HCT116 (cell line): Measurements from ENCODE around the gene CADM3. TPM values are rescaled to one million over a fixed set of nuclear protein-coding genes. Genes with fewer than 3 reads are reported as not detected.

Experiments used
- ATAC-seq: fragments of 200-7000 bp; cut with Tn5 transposase; 2 replicates; pipeline ENCODE4 v1.9.1; 2020; ENCODE audit warnings: mild to moderate bottlenecking, moderate library complexity
- BruUV-seq: library from RNA; stranded (reverse); fragments of 400-500 nt; replicated peaks from 2 replicates; lab custom pipeline; 2021; lab: Mats Ljungman, UMichigan
- CTCF ChIA-PET: fragments of 300-600 bp; sonication (Branson Sonifier 250); formaldehyde crosslinking; loops from one replicate; lab custom pipeline; 2021; ENCODE audit warnings: antibody characterized with exemption; lab: Charles Lee
- POLR2A ChIA-PET: fragments of 300-600, 350-600 bp; sonication (Branson Sonifier 250); formaldehyde crosslinking; loops from one replicate; lab custom pipeline; 2021; ENCODE audit warnings: antibody characterized with exemption; lab: Charles Lee
- RAD21 ChIA-PET, 2 experiments: fragments of 300-600 bp; sonication (Branson Sonifier 250); formaldehyde crosslinking; loops; one replicate each; lab custom pipeline; 2023; ENCODE audit warnings: low total read pairs in 2 of 2; ENCODE audit not compliant: uncharacterized antibody in 2 of 2, unreplicated experiment in 2 of 2, low non-redundant PET in 1 of 2; lab: Charles Lee
- DNase-seq: peaks from one replicate; pipeline ENCODE4 v3.0.0-alpha.2; 2010; ENCODE audit warnings: low read depth, low spot score
- H2AFZ ChIP-seq: fragments of 200-600 bp; shearing (Covaris generic), sonication (generic); 2 replicates; pipeline ENCODE4 v1.6.1; 2017; ENCODE audit warnings: low read depth, mixed run types, mixed read lengths, antibody characterized with exemption, low read length; ENCODE audit not compliant: poor library complexity, severe bottlenecking
- H3K27ac ChIP-seq: 2 replicates; pipeline ENCODE4 v1.5.1; 2012; ENCODE audit warnings: low read depth, low read length
- H3K27me3 ChIP-seq: fragments of 200-600 bp; sonication (generic); 2 replicates; pipeline ENCODE4 v1.6.1; 2016; ENCODE audit warnings: mixed run types, low read length, mixed read lengths; ENCODE audit not compliant: insufficient read depth
- H3K36me3 ChIP-seq, 2 experiments: fragments of 200-500 bp in 1 of 2; fragments of 200-600 bp in 1 of 2; sonication (Bioruptor generic) in 1 of 2; sonication (generic) in 1 of 2; 2 replicates each; pipeline versions ENCODE4 v1.5.1 to v1.6.1; 2014 to 2016; ENCODE audit warnings: low read length in 2 of 2, inconsistent platforms in 1 of 2, mixed read lengths in 1 of 2, mixed run types in 1 of 2; ENCODE audit not compliant: insufficient read depth in 2 of 2, control insufficient read depth in 1 of 2
- H3K4me1 ChIP-seq, 2 experiments: fragments of 200-600 bp in 1 of 2; sonication (generic) in 1 of 2; 2 replicates each; pipeline versions ENCODE4 v1.5.1 to v1.6.1; 2012 to 2017; ENCODE audit warnings: low read length in 2 of 2, inconsistent platforms in 1 of 2, mild to moderate bottlenecking in 1 of 2, mixed read lengths in 1 of 2, mixed run types in 1 of 2, moderate library complexity in 1 of 2; ENCODE audit not compliant: insufficient read depth in 2 of 2, control insufficient read depth in 1 of 2
- H3K4me2 ChIP-seq: fragments of 200-600 bp; sonication (generic); 2 replicates; pipeline ENCODE4 v1.6.1; 2017; ENCODE audit warnings: mixed run types, low read length, mixed read lengths
- H3K4me3 ChIP-seq, 2 experiments: fragments of 200-600 bp in 1 of 2; sonication (generic) in 1 of 2; replicated peaks in 1 of 2; 2 replicates each; pipeline ENCODE4 v1.5.1; 2011 to 2016; ENCODE audit warnings: low read length in 2 of 2, control low read depth in 1 of 2, low read depth in 1 of 2, mild to moderate bottlenecking in 1 of 2, mixed read lengths in 1 of 2, mixed run types in 1 of 2
- H3K79me2 ChIP-seq: fragments of 200-600 bp; sonication (generic); 2 replicates; pipeline ENCODE4 v1.6.1; 2017; ENCODE audit warnings: mild to moderate bottlenecking, mixed run types, low read length, moderate library complexity, mixed read lengths; ENCODE audit not compliant: insufficient read depth
- H3K9ac ChIP-seq: fragments of 200-600 bp; sonication (generic); 2 replicates; pipeline ENCODE4 v1.6.1; 2016; ENCODE audit warnings: low read length, mixed read lengths
- H3K9me2 ChIP-seq: fragments of 200-600 bp; sonication (generic), shearing (Covaris generic); 2 replicates; pipeline ENCODE4 v1.6.1; 2017; ENCODE audit warnings: mixed run types, mild to moderate bottlenecking, moderate library complexity; ENCODE audit not compliant: insufficient read depth
- H3K9me3 ChIP-seq, 2 experiments: fragments of 200-500 bp in 1 of 2; fragments of 200-600 bp in 1 of 2; sonication (Bioruptor generic) in 1 of 2; sonication (generic) in 1 of 2; 2 replicates each; pipeline ENCODE4 v1.6.1; 2014 to 2017; ENCODE audit warnings: low read length in 2 of 2, mixed read lengths in 2 of 2, inconsistent platforms in 1 of 2, low read depth in 1 of 2, mild to moderate bottlenecking in 1 of 2, mixed run types in 1 of 2, moderate library complexity in 1 of 2; ENCODE audit not compliant: control insufficient read depth in 1 of 2, insufficient read depth in 1 of 2
- H4K20me1 ChIP-seq: fragments of 200-600 bp; sonication (generic), shearing (Covaris generic); 2 replicates; pipeline ENCODE4 v1.6.1; 2017; ENCODE audit warnings: mixed run types, mild to moderate bottlenecking, moderate library complexity; ENCODE audit not compliant: insufficient read depth
- EGR1 ChIP-seq: IDR thresholded peaks from 2 replicates; pipeline ENCODE4 v1.6.1; 2012; ENCODE audit warnings: low read depth
- ELF1 ChIP-seq: IDR thresholded peaks from 2 replicates; pipeline ENCODE4 v1.6.1; 2012; ENCODE audit warnings: low read depth, borderline replicate concordance
- POLR2A ChIP-seq: IDR thresholded peaks from 2 replicates; pipeline ENCODE4 v1.7.0; 2011; ENCODE audit warnings: borderline replicate concordance; ENCODE audit not compliant: insufficient read depth, insufficient read length; ENCODE audit errors: extremely low read depth
- POLR2AphosphoS5 ChIP-seq: IDR thresholded peaks from 2 replicates; pipeline ENCODE4 v1.6.1; 2011; ENCODE audit warnings: mild to moderate bottlenecking, low read depth, low read length, moderate library complexity
- SIN3A ChIP-seq: IDR thresholded peaks from 2 replicates; pipeline ENCODE4 v1.6.1; 2012; ENCODE audit warnings: low read depth
- SP1 ChIP-seq: IDR thresholded peaks from 2 replicates; pipeline ENCODE4 v1.6.1; 2012; ENCODE audit warnings: low read depth
- ZFX ChIP-seq: fragments of 450-650 bp; IDR thresholded peaks from 2 replicates; pipeline ENCODE4 v1.6.1; 2017
- ZNF274 ChIP-seq: fragments of 200-500 bp; sonication (Bioruptor generic); IDR thresholded peaks from 2 replicates; pipeline ENCODE4 v1.6.1; 2014; ENCODE audit warnings: mild to moderate bottlenecking, low read depth, low read length, inconsistent platforms
- intact Hi-C: fragments of 100-400 bp; cut with micrococcal nuclease; formaldehyde crosslinking; loops from 2 replicates; pipeline ENCODE4 v1.10.0; 2022
- total RNA-seq: library from RNA; stranded (reverse); gene quantifications from one replicate; pipeline ENCODE4 v1.2.1, GENCODE V29; 2021; ENCODE audit not compliant: unreplicated experiment
- TF ChIP-seq, protein P1 (sequence below), 3 experiments: fragments of 200-600 bp in 1 of 3; sonication (generic) in 1 of 3; IDR thresholded peaks in 2 of 3; conservative IDR thresholded peaks in 1 of 3; 2 replicates each; pipeline ENCODE4 v1.5.1; 2012 to 2017; ENCODE audit warnings: low read depth in 2 of 3, low read length in 2 of 3, antibody characterized with exemption in 1 of 3, borderline replicate concordance in 1 of 3, control low read depth in 1 of 3, mild to moderate bottlenecking in 1 of 3, mixed read lengths in 1 of 3, mixed run types in 1 of 3, moderate library complexity in 1 of 3; ENCODE audit not compliant: insufficient read depth in 1 of 3
- TF ChIP-seq, protein P2 (sequence below): IDR thresholded peaks from 2 replicates; pipeline ENCODE4 v1.6.1; 2012
- TF ChIP-seq, protein P3 (sequence below): IDR thresholded peaks from 2 replicates; pipeline ENCODE4 v1.6.1; 2011; ENCODE audit warnings: mild to moderate bottlenecking, low read length, moderate library complexity; ENCODE audit not compliant: insufficient replicate concordance; ENCODE audit errors: extremely low read depth

The CADM3 gene
- total RNA-seq, 1 experiment from 2014 or later: not detected

DNA sequence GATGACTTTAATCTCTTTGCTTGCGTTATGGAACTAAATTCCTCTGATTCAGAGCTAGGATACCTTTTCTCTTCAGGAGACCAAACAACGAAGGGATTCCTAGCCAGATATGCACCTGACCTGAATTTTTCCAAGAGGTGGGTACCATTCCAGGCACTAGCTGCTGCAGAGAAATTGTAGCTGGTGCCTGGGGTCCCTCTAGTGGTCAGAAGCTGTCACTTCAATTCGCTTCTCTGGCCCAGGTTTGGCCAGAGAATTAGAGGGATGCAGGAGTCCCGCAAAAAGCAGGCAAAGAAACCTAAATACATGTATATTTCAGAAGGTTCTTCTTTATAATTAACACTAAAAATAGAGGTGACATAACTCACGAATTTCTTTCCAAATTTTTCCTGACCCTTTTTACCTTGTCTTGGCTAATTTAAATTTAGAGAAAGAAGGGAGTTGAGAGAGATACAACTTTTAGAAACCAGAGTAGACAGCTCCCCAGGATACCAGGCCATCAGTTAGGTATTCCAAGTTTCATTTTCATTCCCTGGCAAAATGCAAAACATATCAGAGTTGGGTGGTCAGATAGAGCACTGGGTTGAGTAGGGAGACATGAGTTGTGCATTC is 42.8 kb downstream of the CADM3 start (continued):
- TF ChIP-seq, protein P1, sequence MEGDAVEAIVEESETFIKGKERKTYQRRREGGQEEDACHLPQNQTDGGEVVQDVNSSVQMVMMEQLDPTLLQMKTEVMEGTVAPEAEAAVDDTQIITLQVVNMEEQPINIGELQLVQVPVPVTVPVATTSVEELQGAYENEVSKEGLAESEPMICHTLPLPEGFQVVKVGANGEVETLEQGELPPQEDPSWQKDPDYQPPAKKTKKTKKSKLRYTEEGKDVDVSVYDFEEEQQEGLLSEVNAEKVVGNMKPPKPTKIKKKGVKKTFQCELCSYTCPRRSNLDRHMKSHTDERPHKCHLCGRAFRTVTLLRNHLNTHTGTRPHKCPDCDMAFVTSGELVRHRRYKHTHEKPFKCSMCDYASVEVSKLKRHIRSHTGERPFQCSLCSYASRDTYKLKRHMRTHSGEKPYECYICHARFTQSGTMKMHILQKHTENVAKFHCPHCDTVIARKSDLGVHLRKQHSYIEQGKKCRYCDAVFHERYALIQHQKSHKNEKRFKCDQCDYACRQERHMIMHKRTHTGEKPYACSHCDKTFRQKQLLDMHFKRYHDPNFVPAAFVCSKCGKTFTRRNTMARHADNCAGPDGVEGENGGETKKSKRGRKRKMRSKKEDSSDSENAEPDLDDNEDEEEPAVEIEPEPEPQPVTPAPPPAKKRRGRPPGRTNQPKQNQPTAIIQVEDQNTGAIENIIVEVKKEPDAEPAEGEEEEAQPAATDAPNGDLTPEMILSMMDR (IDR thresholded peaks at IDR 0.05 in 2 of 3, conservative IDR thresholded peaks at IDR 0.05 in 1 of 3; ENCODE audit: borderline replicate concordance in 1 of 3, insufficient read depth in 1 of 3, low read depth in 2 of 3, low read length in 2 of 3): peak; percentile 65 to 89 (median 84)
- no peak for TF ChIP-seq POLR2A
- no peak for TF ChIP-seq ELF1
- no peak for TF ChIP-seq EGR1

DNA sequence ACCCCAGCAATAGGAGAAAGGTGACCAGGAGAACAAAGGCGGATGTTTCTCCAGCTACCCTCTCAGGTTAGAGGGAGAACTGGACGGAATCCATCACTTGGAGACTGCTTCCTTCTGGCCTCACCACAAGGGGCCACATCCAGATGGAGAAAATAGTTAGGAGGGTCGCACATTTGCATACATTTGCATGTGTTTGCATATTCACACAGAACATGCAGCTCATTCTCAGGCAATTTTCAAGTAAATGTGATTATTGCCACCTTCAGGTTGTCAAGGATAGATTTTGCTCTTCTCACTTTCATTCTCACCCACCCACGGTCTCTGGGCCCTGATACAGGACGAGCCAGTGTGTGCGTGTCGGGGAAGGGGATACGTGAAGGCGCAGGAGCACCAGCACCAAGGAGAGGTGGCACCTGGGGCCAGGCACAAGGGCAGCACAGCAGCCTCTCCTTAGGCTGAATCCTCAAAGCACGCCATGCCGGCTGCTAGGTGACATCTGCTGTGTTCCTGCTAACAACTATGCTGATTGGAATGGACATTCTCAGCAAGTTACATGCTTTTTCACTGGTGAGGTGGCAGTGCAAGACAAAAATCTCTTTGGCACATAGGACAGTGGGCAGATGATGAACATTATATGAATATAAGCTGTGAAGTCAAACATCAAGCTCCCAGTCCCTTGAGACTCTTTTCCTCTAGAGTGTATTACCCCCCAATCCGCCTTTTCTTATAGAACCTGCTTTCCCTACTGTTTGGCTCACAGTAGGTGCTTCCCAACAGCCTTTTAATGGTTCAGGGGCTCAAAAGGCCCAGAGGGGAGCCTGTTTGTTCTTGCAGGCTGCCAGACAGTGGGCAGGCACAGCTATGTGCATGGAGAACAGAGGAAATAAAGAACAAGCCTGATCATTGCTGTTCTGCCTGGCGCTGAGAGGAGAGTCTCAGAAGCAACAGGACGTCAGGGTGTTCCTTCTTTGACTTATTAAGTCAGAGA is 47.5 kb downstream of the CADM3 start:
- no peaks in the 10 kb centered on the region for H3K79me2 ChIP-seq
- RAD21 ChIA-PET: no interaction called here
- H3K36me3 ChIP-seq: no peaks in the 10 kb centered on the region

More for the DNA sequence above, 47.5 kb downstream of the CADM3 start:
- Histone ChIP-seq H3K9me2 (no peaks in the 10 kb centered on the region), H4K20me1 (no peaks in the 10 kb centered on the region), H3K4me1 (no peaks in the 10 kb centered on the region), H3K9ac (no peak overlapping the region), H2AFZ (no peak overlapping the region), H3K27me3 (0 out of 2 replicates have a peak, but pooled peaks cover 3% of the 10 kb centered on the region), H3K4me3 (no peak overlapping the region), H3K9me3 (no peaks in the 10 kb centered on the region), H3K4me2 (no peak overlapping the region), H3K27ac (no peak overlapping the region)
- ChIA-PET POLR2A (no interaction called here), CTCF (no interaction called here)
- DNase-seq: no peak
- no peak for ATAC-seq
- no TSS peak for BruUV-seq
- TF ChIP-seq SIN3A (no peak), SP1 (no peak), POLR2AphosphoS5 (no peak), ZNF274 (no peak), ZFX (no peak), POLR2A (no peak)
- TF ChIP-seq, protein P2, sequence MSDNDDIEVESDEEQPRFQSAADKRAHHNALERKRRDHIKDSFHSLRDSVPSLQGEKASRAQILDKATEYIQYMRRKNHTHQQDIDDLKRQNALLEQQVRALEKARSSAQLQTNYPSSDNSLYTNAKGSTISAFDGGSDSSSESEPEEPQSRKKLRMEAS: no peak
- TF ChIP-seq, protein P3, sequence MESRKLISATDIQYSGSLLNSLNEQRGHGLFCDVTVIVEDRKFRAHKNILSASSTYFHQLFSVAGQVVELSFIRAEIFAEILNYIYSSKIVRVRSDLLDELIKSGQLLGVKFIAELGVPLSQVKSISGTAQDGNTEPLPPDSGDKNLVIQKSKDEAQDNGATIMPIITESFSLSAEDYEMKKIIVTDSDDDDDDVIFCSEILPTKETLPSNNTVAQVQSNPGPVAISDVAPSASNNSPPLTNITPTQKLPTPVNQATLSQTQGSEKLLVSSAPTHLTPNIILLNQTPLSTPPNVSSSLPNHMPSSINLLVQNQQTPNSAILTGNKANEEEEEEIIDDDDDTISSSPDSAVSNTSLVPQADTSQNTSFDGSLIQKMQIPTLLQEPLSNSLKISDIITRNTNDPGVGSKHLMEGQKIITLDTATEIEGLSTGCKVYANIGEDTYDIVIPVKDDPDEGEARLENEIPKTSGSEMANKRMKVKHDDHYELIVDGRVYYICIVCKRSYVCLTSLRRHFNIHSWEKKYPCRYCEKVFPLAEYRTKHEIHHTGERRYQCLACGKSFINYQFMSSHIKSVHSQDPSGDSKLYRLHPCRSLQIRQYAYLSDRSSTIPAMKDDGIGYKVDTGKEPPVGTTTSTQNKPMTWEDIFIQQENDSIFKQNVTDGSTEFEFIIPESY: no peak
- intact Hi-C loops: loop anchor here (10.0 kb wide), 1 partner anchor 786 kb away; no protein-coding TSS in a partner anchor
